HUES48 (cell line): Measurements from ENCODE around the gene MACROD2.
"Not testable (repeated sequence)": the region's sequence is repeated elsewhere in the genome, so short reads cannot be mapped to it uniquely, and the experiment has no call there.

Experiments
- H3K27ac ChIP-seq: one replicate; pipeline ENCODE4 v1.7.0; 2013; ENCODE audit warnings: low read depth, low read length, inconsistent platforms
- H3K27me3 ChIP-seq: 2 replicates; pipeline ENCODE4 v1.6.1; 2013; ENCODE audit warnings: mild to moderate bottlenecking, low read length; ENCODE audit not compliant: control insufficient read depth, insufficient read depth
- H3K36me3 ChIP-seq: 2 replicates; pipeline ENCODE4 v1.6.1; 2013; ENCODE audit warnings: low read length; ENCODE audit not compliant: control insufficient read depth, insufficient read depth
- H3K4me1 ChIP-seq: 2 replicates; pipeline ENCODE4 v1.6.1; 2013; ENCODE audit warnings: mild to moderate bottlenecking, low read length; ENCODE audit not compliant: control insufficient read depth, insufficient read depth
- H3K4me3 ChIP-seq: 2 replicates; pipeline ENCODE4 v1.5.1; 2013; ENCODE audit warnings: mild to moderate bottlenecking, low read depth, low read length
- H3K9ac ChIP-seq: 2 replicates; pipeline ENCODE4 v1.6.1; 2013; ENCODE audit warnings: mild to moderate bottlenecking, low read depth, low read length, moderate library complexity
- H3K9me3 ChIP-seq: 2 replicates; pipeline ENCODE4 v1.6.1; 2013; ENCODE audit warnings: low read length; ENCODE audit not compliant: control insufficient read depth, insufficient read depth

Gene MACROD2

GRCh38 chr20:15784020-15784419 lies 1788.7 kb downstream of the MACROD2 start:
- no peaks in the 10 kb centered on the region for H3K27me3 ChIP-seq
- no peak overlapping the region for H3K27ac ChIP-seq
- no peaks in the 10 kb centered on the region for H3K9me3 ChIP-seq
- H3K9ac ChIP-seq, result no peak overlapping the region
- H3K4me3 ChIP-seq, result no peak overlapping the region
- H3K4me1 ChIP-seq, result peaks cover 20% of the 10 kb centered on the region
- H3K36me3 ChIP-seq, result no peaks in the 10 kb centered on the region

- no peaks in the 10 kb centered on the region for H3K27me3 ChIP-seq
- H3K9me3 ChIP-seq, result no peaks in the 10 kb centered on the region
- H3K36me3 ChIP-seq, result no peaks in the 10 kb centered on the region
- peaks cover 30% of the 10 kb centered on the region for H3K4me1 ChIP-seq
- peak overlapping the region; percentile 28 for H3K4me3 ChIP-seq
- no peak overlapping the region for H3K9ac ChIP-seq
- H3K27ac ChIP-seq, result peak overlapping the region; percentile 66
These were observed 1793.8 kb downstream of the MACROD2 start for GRCh38 chr20:15789079-15789478.

- Histone ChIP-seq H3K9me3 (no peaks in the 10 kb centered on the region), H3K27me3 (no peaks in the 10 kb centered on the region), H3K9ac (no peak overlapping the region), H3K27ac (no peak overlapping the region), H3K4me3 (no peak overlapping the region), H3K4me1 (peaks cover 25% of the 10 kb centered on the region), H3K36me3 (no peaks in the 10 kb centered on the region)
These were observed 1797.5 kb downstream of the MACROD2 start for GRCh38 chr20:15792855-15793254.

GRCh38 chr20:15794409-15794808 lies 1799.1 kb downstream of the MACROD2 start:
- H3K9me3 ChIP-seq, result no peaks in the 10 kb centered on the region
- H3K36me3 ChIP-seq, result no peaks in the 10 kb centered on the region
- H3K4me3 ChIP-seq, result no peak overlapping the region
- no peak overlapping the region for H3K27ac ChIP-seq
- peaks cover 9% of the 10 kb centered on the region; the same call in 1 of the 2 replicates for H3K4me1 ChIP-seq
- H3K9ac ChIP-seq, result no peak overlapping the region
- H3K27me3 ChIP-seq, result no peaks in the 10 kb centered on the region

- no peak overlapping the region for H3K9ac ChIP-seq
- no peak overlapping the region for H3K27ac ChIP-seq
- no peaks in the 10 kb centered on the region; the same call in 1 of the 2 replicates for H3K9me3 ChIP-seq
- no peaks in the 10 kb centered on the region for H3K36me3 ChIP-seq
- no peaks in the 10 kb centered on the region for H3K27me3 ChIP-seq
- no peak overlapping the region for H3K4me3 ChIP-seq
- H3K4me1 ChIP-seq, result 0 out of 2 replicates have a peak, but pooled peaks cover 3% of the 10 kb centered on the region
These were observed 1800.1 kb downstream of the MACROD2 start for GRCh38 chr20:15795305-15796019.

- H3K9me3 ChIP-seq, result no peaks in the 10 kb centered on the region; the same call in 1 of the 2 replicates
- H3K27me3 ChIP-seq, result no peaks in the 10 kb centered on the region
- H3K9ac ChIP-seq, result no peak overlapping the region
- H3K4me1 ChIP-seq, result no peaks in the 10 kb centered on the region
- no peak overlapping the region for H3K4me3 ChIP-seq
- no peaks in the 10 kb centered on the region for H3K36me3 ChIP-seq
- no peak overlapping the region for H3K27ac ChIP-seq
These were observed 1804.6 kb downstream of the MACROD2 start for GRCh38 chr20:15799871-15800270.

- no peak overlapping the region for H3K27ac ChIP-seq
- H3K27me3 ChIP-seq, result no peaks in the 10 kb centered on the region
- no peaks in the 10 kb centered on the region for H3K36me3 ChIP-seq
- H3K9me3 ChIP-seq, result peaks cover under 1% of the 10 kb centered on the region; the same call in 1 of the 2 replicates
- H3K4me1 ChIP-seq, result no peaks in the 10 kb centered on the region
- H3K9ac ChIP-seq, result no peak overlapping the region
- no peak overlapping the region for H3K4me3 ChIP-seq
These were observed 1806.7 kb downstream of the MACROD2 start for GRCh38 chr20:15802020-15802419.

GRCh38 chr20:15805154-15805553 lies 1809.8 kb downstream of the MACROD2 start:
- Histone ChIP-seq H3K4me3 (no peak overlapping the region), H3K27me3 (no peaks in the 10 kb centered on the region), H3K9me3 (peaks cover 22% of the 10 kb centered on the region), H3K36me3 (no peaks in the 10 kb centered on the region), H3K27ac (no peak overlapping the region), H3K4me1 (no peaks in the 10 kb centered on the region), H3K9ac (no peak overlapping the region)

GRCh38 chr20:15806105-15806504 lies 1810.8 kb downstream of the MACROD2 start:
- H3K27me3 ChIP-seq, result no peaks in the 10 kb centered on the region
- H3K36me3 ChIP-seq, result no peaks in the 10 kb centered on the region
- H3K4me3 ChIP-seq, result no peak overlapping the region
- no peak overlapping the region for H3K27ac ChIP-seq
- H3K9me3 ChIP-seq, result peaks cover 22% of the 10 kb centered on the region
- H3K4me1 ChIP-seq, result no peaks in the 10 kb centered on the region
- no peak overlapping the region for H3K9ac ChIP-seq

- no peak overlapping the region for H3K27ac ChIP-seq
- H3K4me3 ChIP-seq, result no peak overlapping the region
- no peaks in the 10 kb centered on the region for H3K4me1 ChIP-seq
- no peaks in the 10 kb centered on the region for H3K36me3 ChIP-seq
- H3K9ac ChIP-seq, result no peak overlapping the region
- H3K27me3 ChIP-seq, result no peaks in the 10 kb centered on the region
- H3K9me3 ChIP-seq, result peaks cover 22% of the 10 kb centered on the region
These were observed 1812.0 kb downstream of the MACROD2 start for GRCh38 chr20:15807271-15807670.

GRCh38 chr20:15807771-15808170 lies 1812.5 kb downstream of the MACROD2 start:
- H3K9me3 ChIP-seq, result peaks cover 22% of the 10 kb centered on the region
- H3K4me3 ChIP-seq, H3K4me1 ChIP-seq, H3K27ac ChIP-seq, H3K9ac ChIP-seq, H3K27me3 ChIP-seq, H3K36me3 ChIP-seq: not testable (repeated sequence)
